ENCODE results near the gene ZPBP2. TPM values are rescaled to one million over a fixed set of nuclear protein-coding genes. Genes with fewer than 3 reads are reported as not detected.
"Not testable (repeated sequence)": the region's sequence is repeated elsewhere in the genome, so short reads cannot be mapped to it uniquely, and the experiment has no call there.

The ZPBP2 gene
- total RNA-seq, 2 donors from 2014 or later: not detected

DNA sequence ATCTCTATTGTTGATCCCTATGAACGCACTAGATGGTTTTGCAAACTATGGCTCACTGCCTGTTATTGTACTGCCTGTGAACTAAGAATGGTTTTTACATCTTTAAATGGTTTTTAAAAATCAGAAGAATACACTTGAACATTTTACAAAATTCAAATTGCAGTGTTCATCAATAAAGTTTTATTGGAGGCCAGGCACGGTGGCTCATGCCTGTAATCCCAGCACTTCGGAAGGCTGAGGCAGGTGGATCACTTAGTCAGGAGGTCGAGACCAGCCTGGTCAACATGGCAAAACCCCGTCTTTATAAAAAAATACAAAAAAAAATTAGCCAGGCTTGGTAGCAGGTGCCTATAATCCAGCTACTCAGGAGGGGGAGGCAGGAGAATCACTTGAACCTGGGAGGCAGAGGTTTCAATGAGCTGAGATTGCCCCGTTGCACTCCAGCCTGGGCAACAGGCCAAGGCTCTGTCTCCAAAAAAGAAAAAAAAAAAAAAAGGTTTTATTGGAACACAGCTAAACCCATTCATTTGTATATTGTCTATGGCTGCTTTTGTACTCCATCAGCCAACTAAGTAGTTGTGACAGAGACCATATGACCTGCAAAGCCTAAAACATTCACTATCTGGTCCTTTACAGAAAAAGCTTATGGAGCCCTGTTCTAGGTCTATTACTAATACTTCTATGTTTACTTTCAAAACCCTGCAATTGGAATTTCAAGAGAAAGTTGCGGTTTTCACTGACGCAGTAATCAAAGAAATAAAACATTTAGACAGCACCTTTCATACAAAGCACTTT is 22.8 kb upstream of the ZPBP2 start:
- H3K4me1 ChIP-seq: no peaks in the 10 kb centered on the region
- H3K9ac ChIP-seq (ENCODE audit: low read depth in 2 of 2, low read length in 2 of 2): no peak overlapping the region
- no peak overlapping the region for H3K27ac ChIP-seq
- TF ChIP-seq, protein P1, sequence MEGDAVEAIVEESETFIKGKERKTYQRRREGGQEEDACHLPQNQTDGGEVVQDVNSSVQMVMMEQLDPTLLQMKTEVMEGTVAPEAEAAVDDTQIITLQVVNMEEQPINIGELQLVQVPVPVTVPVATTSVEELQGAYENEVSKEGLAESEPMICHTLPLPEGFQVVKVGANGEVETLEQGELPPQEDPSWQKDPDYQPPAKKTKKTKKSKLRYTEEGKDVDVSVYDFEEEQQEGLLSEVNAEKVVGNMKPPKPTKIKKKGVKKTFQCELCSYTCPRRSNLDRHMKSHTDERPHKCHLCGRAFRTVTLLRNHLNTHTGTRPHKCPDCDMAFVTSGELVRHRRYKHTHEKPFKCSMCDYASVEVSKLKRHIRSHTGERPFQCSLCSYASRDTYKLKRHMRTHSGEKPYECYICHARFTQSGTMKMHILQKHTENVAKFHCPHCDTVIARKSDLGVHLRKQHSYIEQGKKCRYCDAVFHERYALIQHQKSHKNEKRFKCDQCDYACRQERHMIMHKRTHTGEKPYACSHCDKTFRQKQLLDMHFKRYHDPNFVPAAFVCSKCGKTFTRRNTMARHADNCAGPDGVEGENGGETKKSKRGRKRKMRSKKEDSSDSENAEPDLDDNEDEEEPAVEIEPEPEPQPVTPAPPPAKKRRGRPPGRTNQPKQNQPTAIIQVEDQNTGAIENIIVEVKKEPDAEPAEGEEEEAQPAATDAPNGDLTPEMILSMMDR (IDR thresholded peaks at IDR 0.05): no peak
- no peaks in the 10 kb centered on the region for H3K9me3 ChIP-seq
- H3K4me3 ChIP-seq: no peak overlapping the region
- intact Hi-C loops (cut with DNase I): loop anchor here (10.0 kb wide), 1 partner anchor 70 kb away; no protein-coding TSS in a partner anchor
- no peak for DNase-seq
- H3K36me3 ChIP-seq: no peaks in the 10 kb centered on the region
- H3K27me3 ChIP-seq: no peaks in the 10 kb centered on the region

DNA sequence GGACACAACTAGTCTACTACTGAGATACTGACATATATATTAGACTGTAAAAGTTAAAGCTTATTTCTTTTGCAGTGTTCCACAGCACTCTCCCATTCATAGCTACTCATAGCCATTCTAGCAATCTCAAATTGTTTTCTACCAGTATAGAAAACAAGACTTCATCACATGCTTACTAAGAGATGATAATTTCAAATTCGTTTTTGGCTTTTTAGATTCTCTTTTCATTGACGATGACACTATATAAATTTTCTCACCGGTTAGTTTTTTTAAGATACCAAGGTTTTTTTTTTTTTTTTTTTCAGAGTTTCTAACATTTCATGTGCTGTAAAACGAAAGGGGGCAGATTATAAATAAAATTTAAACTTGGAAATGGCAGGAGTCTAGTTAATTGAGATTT is 21.8 kb upstream of the ZPBP2 start:
- H3K4me3 ChIP-seq: no peak overlapping the region
- no peak overlapping the region for H3K27ac ChIP-seq
- intact Hi-C loops (cut with DNase I): loop anchor here (10.0 kb wide), 1 partner anchor 71 kb away; no protein-coding TSS in a partner anchor
- no peaks in the 10 kb centered on the region for H3K9me3 ChIP-seq
- DNase-seq: no peak
- no peaks in the 10 kb centered on the region for H3K4me1 ChIP-seq
- no peaks in the 10 kb centered on the region for H3K27me3 ChIP-seq
- no peak overlapping the region for H3K9ac ChIP-seq (ENCODE audit: low read depth in 2 of 2, low read length in 2 of 2)
- TF ChIP-seq, protein P1 (IDR thresholded peaks at IDR 0.05): no peak
- H3K36me3 ChIP-seq: no peaks in the 10 kb centered on the region

- Histone ChIP-seq H3K27ac (no peak overlapping the region), H3K4me1 (no peaks in the 10 kb centered on the region), H3K27me3 (no peaks in the 10 kb centered on the region), H3K9ac (ENCODE audit: low read depth in 2 of 2, low read length in 2 of 2) (no peak overlapping the region), H3K36me3 (no peaks in the 10 kb centered on the region), H3K9me3 (no peaks in the 10 kb centered on the region), H3K4me3 (no peak overlapping the region)
- intact Hi-C loops (cut with DNase I): loop anchor here (10.0 kb wide), 1 partner anchor 74 kb away; no protein-coding TSS in a partner anchor
- TF ChIP-seq, protein P1 (IDR thresholded peaks at IDR 0.05): no peak
- DNase-seq: no peak
These were observed 19.4 kb upstream of the ZPBP2 start for GRCh38 chr17:39848600-39848999.

DNA sequence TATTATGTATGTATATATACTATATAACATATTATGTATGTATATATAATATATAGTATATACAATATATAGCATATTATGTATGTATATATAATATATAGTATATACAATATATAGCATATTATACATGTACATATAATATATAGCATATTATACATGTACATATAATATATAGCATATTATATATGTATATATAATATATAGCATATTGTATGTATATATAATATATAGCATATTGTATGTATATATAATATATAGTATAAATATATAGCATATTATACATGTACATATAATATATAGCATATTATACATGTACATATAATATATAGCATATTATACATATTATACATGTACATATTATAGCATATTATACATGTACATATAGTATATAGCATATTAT is 17.8 kb upstream of the ZPBP2 start:
- H3K9ac ChIP-seq (ENCODE audit: low read depth in 2 of 2, low read length in 2 of 2); H3K9me3 ChIP-seq; H3K27ac ChIP-seq; intact Hi-C loops (cut with DNase I); H3K4me1 ChIP-seq; H3K27me3 ChIP-seq; H3K36me3 ChIP-seq; H3K4me3 ChIP-seq; DNase-seq: not testable (repeated sequence)

GRCh38 chr17:39852239-39852638 is 15.8 kb upstream of the ZPBP2 start:
- Histone ChIP-seq H3K9ac (ENCODE audit: low read depth in 2 of 2, low read length in 2 of 2) (no peak overlapping the region), H3K4me3 (no peak overlapping the region), H3K4me1 (no peaks in the 10 kb centered on the region), H3K36me3 (no peaks in the 10 kb centered on the region), H3K27ac (no peak overlapping the region), H3K9me3 (no peaks in the 10 kb centered on the region), H3K27me3 (no peaks in the 10 kb centered on the region)
- intact Hi-C loops (cut with DNase I): no loop called here
- TF ChIP-seq, protein P1 (IDR thresholded peaks at IDR 0.05): no peak
- DNase-seq: no peak

GRCh38 chr17:39854909-39855308 is 13.1 kb upstream of the ZPBP2 start:
- DNase-seq: no peak
- Histone ChIP-seq H3K36me3 (no peaks in the 10 kb centered on the region), H3K27me3 (no peaks in the 10 kb centered on the region), H3K9me3 (no peaks in the 10 kb centered on the region), H3K9ac (ENCODE audit: low read depth in 2 of 2, low read length in 2 of 2) (no peak overlapping the region), H3K27ac (no peak overlapping the region), H3K4me1 (no peaks in the 10 kb centered on the region), H3K4me3 (no peak overlapping the region)
- TF ChIP-seq, protein P1 (IDR thresholded peaks at IDR 0.05): no peak
- intact Hi-C loops (cut with DNase I): no loop called here

GRCh38 chr17:39855911-39856649 is 11.9 kb upstream of the ZPBP2 start:
- H3K27me3 ChIP-seq; H3K27ac ChIP-seq; H3K4me1 ChIP-seq; H3K4me3 ChIP-seq; H3K9me3 ChIP-seq; intact Hi-C loops (cut with DNase I); DNase-seq; H3K9ac ChIP-seq (ENCODE audit: low read depth in 2 of 2, low read length in 2 of 2); H3K36me3 ChIP-seq: not testable (repeated sequence)
